PFSK-1 (cell line): Measurements from ENCODE around the gene HRC.

Source experiments
- FOXP2 ChIP-seq: optimal IDR thresholded peaks from 2 replicates; pipeline ENCODE3; 2011; ENCODE audit warnings: borderline replicate concordance, control low read depth, inconsistent platforms; ENCODE audit not compliant: insufficient read depth; ENCODE audit errors: extremely low read length, extremely low read depth
- POLR2AphosphoS5 ChIP-seq: IDR thresholded peaks from 2 replicates; pipeline ENCODE4 v1.6.1; 2012; ENCODE audit warnings: low read depth, mild to moderate bottlenecking, control low read depth, low read length, moderate library complexity
- REST ChIP-seq, 2 experiments: IDR thresholded peaks; 2 replicates each; pipeline versions ENCODE4 v1.6.1 to v1.8.0; 2011 to 2012; ENCODE audit warnings: low read depth in 2 of 2, low read length in 2 of 2, control low read depth in 1 of 2, inconsistent platforms in 1 of 2, mild to moderate bottlenecking in 1 of 2, moderate library complexity in 1 of 2; ENCODE audit not compliant: insufficient read depth in 1 of 2
- SIN3A ChIP-seq: IDR thresholded peaks from 2 replicates; pipeline ENCODE4 v1.6.1; 2012; ENCODE audit warnings: mild to moderate bottlenecking, low read length, moderate library complexity, borderline replicate concordance; ENCODE audit not compliant: insufficient read depth
- TAF1 ChIP-seq: IDR thresholded peaks from 2 replicates; pipeline ENCODE4 v1.6.1; 2012; ENCODE audit warnings: low read length, control low read depth, borderline replicate concordance; ENCODE audit not compliant: insufficient read depth

HRC gene

DNA sequence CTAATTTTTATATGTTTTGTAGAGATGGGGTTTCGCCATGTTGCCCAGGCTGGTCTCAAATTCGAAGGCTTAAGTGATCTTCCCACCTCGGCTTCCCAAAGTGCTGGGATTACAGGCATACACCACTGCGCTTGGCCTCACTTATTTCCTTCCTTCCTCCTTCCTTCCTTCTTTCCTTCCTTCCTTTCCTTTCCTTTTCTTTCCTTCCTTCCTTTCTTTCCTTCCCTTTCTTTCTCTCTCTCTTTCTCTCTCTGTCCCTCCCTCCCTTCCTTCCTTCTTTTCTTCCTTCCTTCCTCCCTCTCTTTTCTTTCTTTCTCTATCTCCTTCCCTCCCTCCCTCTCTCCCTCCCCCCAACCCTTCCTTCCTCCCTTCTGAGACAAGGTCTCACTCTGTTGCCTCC lies 39.2 kb upstream of the HRC start:
- TF ChIP-seq REST (IDR thresholded peaks at IDR 0.05; ENCODE audit: insufficient read depth in 1 of 2, low read depth in 2 of 2, low read length in 2 of 2) (no peak), POLR2AphosphoS5 (no peak), TAF1 (no peak), SIN3A (no peak)

GRCh38 chr19:49193822-49194394 lies 38.7 kb upstream of the HRC start:
- TF ChIP-seq REST (IDR thresholded peaks at IDR 0.05; ENCODE audit: insufficient read depth in 1 of 2, low read depth in 2 of 2, low read length in 2 of 2): no peak

DNA sequence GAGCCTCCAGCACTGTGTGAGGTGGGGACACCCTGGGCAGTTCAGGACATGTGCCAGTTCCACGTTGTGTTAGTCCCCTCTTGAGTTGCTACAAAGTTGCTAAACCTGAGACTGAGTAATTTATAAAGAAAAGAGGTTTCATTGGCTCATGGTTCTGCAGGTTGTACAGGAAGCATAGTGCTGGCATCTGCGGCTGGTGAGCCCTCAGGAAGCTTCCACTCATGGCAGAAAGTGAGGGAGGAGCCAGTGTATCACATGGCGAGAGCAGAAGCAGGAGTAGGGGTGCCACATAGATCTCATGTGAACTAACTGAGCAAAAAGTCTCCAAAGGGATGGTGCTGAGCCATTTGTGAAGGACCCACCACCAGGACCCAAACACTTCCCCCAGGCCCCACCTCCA lies 35.6 kb upstream of the HRC start:
- no peak for TF ChIP-seq FOXP2
- TF ChIP-seq SIN3A: no peak
- TF ChIP-seq TAF1: no peak
- no peak for TF ChIP-seq REST (IDR thresholded peaks at IDR 0.05; ENCODE audit: insufficient read depth in 1 of 2, low read depth in 2 of 2, low read length in 2 of 2)
- TF ChIP-seq POLR2AphosphoS5: no peak

GRCh38 chr19:49189259-49189658 lies 34.1 kb upstream of the HRC start:
- TF ChIP-seq POLR2AphosphoS5 (no peak), SIN3A (no peak), REST (IDR thresholded peaks at IDR 0.05; ENCODE audit: insufficient read depth in 1 of 2, low read depth in 2 of 2, low read length in 2 of 2) (no peak), TAF1 (no peak), FOXP2 (no peak)

DNA sequence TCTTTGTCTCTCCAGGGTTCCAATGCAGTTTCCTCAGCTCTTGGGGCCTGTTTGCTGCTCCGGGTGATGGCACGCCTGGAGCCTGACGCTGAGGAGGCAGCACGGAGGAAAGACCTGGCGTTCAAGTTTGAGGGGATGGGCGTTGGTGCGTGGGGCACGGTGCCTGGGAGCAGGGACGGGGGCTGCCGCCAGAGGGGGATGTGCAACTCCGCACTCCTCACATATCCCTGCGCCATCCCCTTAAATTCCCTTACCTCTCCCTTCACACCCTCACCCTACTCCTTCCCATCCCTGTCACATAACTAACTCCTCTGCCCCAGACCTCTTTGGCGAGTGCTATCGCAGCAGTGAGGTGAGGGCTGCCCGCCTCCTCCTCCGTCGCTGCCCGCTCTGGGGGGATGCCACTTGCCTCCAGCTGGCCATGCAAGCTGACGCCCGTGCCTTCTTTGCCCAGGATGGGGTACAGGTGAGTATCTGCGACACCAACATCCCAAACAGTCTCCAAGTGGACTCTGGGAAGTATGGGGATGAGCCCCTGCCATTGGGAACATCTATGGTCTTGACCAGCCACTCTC lies 33.5 kb upstream of the HRC start:
- TF ChIP-seq FOXP2 (no peak), POLR2AphosphoS5 (no peak), TAF1 (no peak), REST (IDR thresholded peaks at IDR 0.05; ENCODE audit: insufficient read depth in 1 of 2, low read depth in 2 of 2, low read length in 2 of 2) (no peak), SIN3A (no peak)
